IMR-90 (cell line): ENCODE measurements around the gene DSG1. TPM values are rescaled to one million over a fixed set of nuclear protein-coding genes. Genes with fewer than 3 reads are reported as not detected.

ENCODE experiments used
- ATAC-seq: fragments of 200-7000 bp; cut with Tn5 transposase; 2 replicates; pipeline ENCODE4 v1.9.1; 2020; ENCODE audit warnings: low read depth, mild to moderate bottlenecking, moderate library complexity
- BruUV-seq: library from RNA; stranded (reverse); fragments of 400-500 nt; replicated peaks from 2 replicates; lab custom pipeline; 2021; lab: Mats Ljungman, UMichigan
- CTCF ChIA-PET: fragments of 300-600 bp; formaldehyde crosslinking; extraction: SDS; loops from one replicate; lab custom pipeline; 2021; ENCODE audit warnings: antibody characterized with exemption; lab: Yijun Ruan, JAX
- POLR2A ChIA-PET: fragments of 300-600 bp; sonication (Branson Sonifier 250); formaldehyde crosslinking; loops from one replicate; lab custom pipeline; 2022; ENCODE audit warnings: antibody characterized with exemption; ENCODE audit not compliant: unreplicated experiment; lab: Charles Lee
- DNase-seq: peaks from one replicate; pipeline ENCODE4 v3.0.0; 2013
- H2AFZ ChIP-seq: replicated peaks from 2 replicates; pipeline ENCODE3; 2013; ENCODE audit warnings: low read length, mild to moderate bottlenecking; ENCODE audit not compliant: poor library complexity
- H2AK5ac ChIP-seq: 2 replicates; pipeline ENCODE4 v1.6.1; 2013; ENCODE audit warnings: low read depth, low read length, inconsistent platforms
- H2AK9ac ChIP-seq: replicated peaks from 2 replicates; pipeline ENCODE3; 2013; ENCODE audit warnings: mild to moderate bottlenecking, low read depth, low read length, moderate library complexity; ENCODE audit not compliant: poor library complexity
- H2BK120ac ChIP-seq: 2 replicates; pipeline ENCODE4 v1.6.1; 2013; ENCODE audit warnings: low read depth, low read length, inconsistent platforms
- H2BK15ac ChIP-seq: 3 replicates; pipeline ENCODE4 v1.6.1; 2013; ENCODE audit warnings: low read depth, low read length, inconsistent platforms
- H2BK20ac ChIP-seq: 2 replicates; pipeline ENCODE4 v1.6.1; 2013; ENCODE audit warnings: low read depth, mild to moderate bottlenecking, inconsistent platforms, low read length, moderate library complexity
- H2BK5ac ChIP-seq: 2 replicates; pipeline ENCODE4 v1.6.1; 2013; ENCODE audit warnings: mild to moderate bottlenecking, low read depth, low read length, inconsistent platforms; ENCODE audit not compliant: poor library complexity, severe bottlenecking
- H3K14ac ChIP-seq: replicated peaks from 2 replicates; pipeline ENCODE4 v1.6.1; 2013; ENCODE audit warnings: low read depth, low read length, inconsistent platforms
- H3K18ac ChIP-seq: 2 replicates; pipeline ENCODE4 v1.6.1; 2013; ENCODE audit warnings: low read depth, low read length, control low read depth
- H3K23ac ChIP-seq: 2 replicates; pipeline ENCODE4 v1.6.1; 2013; ENCODE audit warnings: low read depth, low read length, inconsistent platforms
- H3K27ac ChIP-seq: 2 replicates; pipeline ENCODE4 v1.5.1; 2013; ENCODE audit warnings: mild to moderate bottlenecking, control low read depth, low read length; ENCODE audit not compliant: insufficient read depth
- H3K27me3 ChIP-seq: 2 replicates; pipeline ENCODE4 v1.6.1; 2013; ENCODE audit warnings: low read length; ENCODE audit not compliant: control insufficient read depth, insufficient read depth
- H3K36me3 ChIP-seq: 2 replicates; pipeline ENCODE4 v1.6.1; 2013; ENCODE audit warnings: low read length, mixed read lengths; ENCODE audit not compliant: control insufficient read depth, insufficient read depth
- H3K4ac ChIP-seq: 2 replicates; pipeline ENCODE4 v1.6.1; 2013; ENCODE audit warnings: low read depth, low read length, inconsistent platforms
- H3K4me1 ChIP-seq: 2 replicates; pipeline ENCODE4 v1.6.1; 2013; ENCODE audit warnings: low read length, mixed read lengths; ENCODE audit not compliant: control insufficient read depth, insufficient read depth
- H3K4me2 ChIP-seq: 2 replicates; pipeline ENCODE4 v1.6.1; 2013; ENCODE audit warnings: low read depth, mild to moderate bottlenecking, control low read depth, low read length, moderate library complexity
- H3K4me3 ChIP-seq: 2 replicates; pipeline ENCODE4 v1.5.1; 2013; ENCODE audit warnings: low read depth, mild to moderate bottlenecking, control low read depth, low read length, moderate library complexity; ENCODE audit not compliant: insufficient read depth
- H3K56ac ChIP-seq: 2 replicates; pipeline ENCODE4 v1.6.1; 2013; ENCODE audit warnings: low read length, inconsistent platforms; ENCODE audit not compliant: insufficient read depth; ENCODE audit errors: extremely low read depth
- H3K79me1 ChIP-seq, 2 experiments: 2 replicates each; pipeline ENCODE4 v1.6.1; 2013; ENCODE audit warnings: low read length in 2 of 2, inconsistent platforms in 1 of 2, low read depth in 1 of 2
- H3K9ac ChIP-seq: 2 replicates; pipeline ENCODE4 v1.6.1; 2013; ENCODE audit warnings: low read depth, low read length, control low read depth
- H3K9me1 ChIP-seq: 2 replicates; pipeline ENCODE4 v1.6.1; 2013; ENCODE audit warnings: low read length, inconsistent platforms; ENCODE audit not compliant: insufficient read depth
- H3K9me3 ChIP-seq: 2 replicates; pipeline ENCODE4 v1.6.1; 2013; ENCODE audit warnings: low read length; ENCODE audit not compliant: control insufficient read depth, insufficient read depth
- H4K20me1 ChIP-seq: 2 replicates; pipeline ENCODE4 v1.6.1; 2013; ENCODE audit warnings: low read length, inconsistent platforms; ENCODE audit not compliant: insufficient read depth
- H4K5ac ChIP-seq: 2 replicates; pipeline ENCODE4 v1.6.1; 2013; ENCODE audit warnings: mild to moderate bottlenecking, low read depth, low read length, control low read depth
- H4K8ac ChIP-seq, 2 experiments: 2 replicates each; pipeline ENCODE4 v1.6.1; 2013; ENCODE audit warnings: low read depth in 2 of 2, low read length in 2 of 2, control low read depth in 1 of 2, inconsistent platforms in 1 of 2
- H4K91ac ChIP-seq: 2 replicates; pipeline ENCODE4 v1.6.1; 2013; ENCODE audit warnings: low read depth, low read length, inconsistent platforms; ENCODE audit not compliant: insufficient read depth
- BHLHE40 ChIP-seq: fragments of 150-350 bp; IDR thresholded peaks from 2 replicates; pipeline ENCODE4 v1.6.1; 2016; ENCODE audit warnings: mild to moderate bottlenecking, low read depth, low read length
- FOS ChIP-seq: fragments of 150-350 bp; IDR thresholded peaks from 2 replicates; pipeline ENCODE4 v1.6.1; 2016; ENCODE audit warnings: low read depth, low read length
- POLR2A ChIP-seq: IDR thresholded peaks from 2 replicates; pipeline ENCODE4 v1.6.1; 2012; ENCODE audit warnings: mild to moderate bottlenecking, low read depth, low read length
- RFX5 ChIP-seq: IDR thresholded peaks from 2 replicates; pipeline ENCODE4 v1.8.0; 2012; ENCODE audit warnings: low read depth, mild to moderate bottlenecking, low read length, moderate library complexity
- WGBS, 2 experiments: methylation state at CpG; one replicate each; pipeline versions ENCODE4 v1.1.5 to v1.1.7; 2013; ENCODE audit warnings: missing lambda C conversion rate in 2 of 2; ENCODE audit not compliant: insufficient read length in 1 of 2; ENCODE audit errors: extremely low coverage in 2 of 2; 5-methylcytosine and 5-hydroxymethylcytosine counted together
- dilution Hi-C: fragments of 300-500 bp; cut with HindIII; formaldehyde crosslinking; loops from one replicate; pipeline ENCODE4 v1.14.3; 2018; ENCODE audit warnings: low sequenced_read_pairs; ENCODE audit not compliant: unreplicated experiment
- in situ Hi-C: fragments of 300-500 bp; cut with MboI; formaldehyde crosslinking; loops from 3 replicates; pipeline ENCODE4 v1.14.3; 2019; ENCODE audit warnings: low sequenced_read_pairs, inconsistent platforms, mixed read lengths
- intact Hi-C: fragments of 100-400 bp; cut with micrococcal nuclease; formaldehyde crosslinking; loops from 2 replicates; pipeline ENCODE4 v1.10.0; 2022
- polyA plus RNA-seq, 3 experiments: library from polyadenylated mRNA; depleted of rRNA; stranded (reverse); fragments of >200 nt; gene quantifications; 2 replicates each; pipeline ENCODE4 v1.2.3, GENCODE V29; 2012; ENCODE audit warnings: low replicate concordance in 1 of 3
- total RNA-seq: library from RNA; depleted of rRNA; stranded (reverse); fragments of >200 nt; gene quantifications from 2 replicates; pipeline ENCODE4 v1.2.3, GENCODE V29; 2012
- TF ChIP-seq, protein P1 (sequence below): conservative IDR thresholded peaks from 2 replicates; pipeline ENCODE4 v1.5.1; 2012; ENCODE audit warnings: mild to moderate bottlenecking, low read depth, low read length, improper control_type of control experiment

The DSG1 gene
- total and polyA plus RNA-seq, 2 of the 4 experiments (the other 2 are of a cell fraction), result not detected

DNA sequence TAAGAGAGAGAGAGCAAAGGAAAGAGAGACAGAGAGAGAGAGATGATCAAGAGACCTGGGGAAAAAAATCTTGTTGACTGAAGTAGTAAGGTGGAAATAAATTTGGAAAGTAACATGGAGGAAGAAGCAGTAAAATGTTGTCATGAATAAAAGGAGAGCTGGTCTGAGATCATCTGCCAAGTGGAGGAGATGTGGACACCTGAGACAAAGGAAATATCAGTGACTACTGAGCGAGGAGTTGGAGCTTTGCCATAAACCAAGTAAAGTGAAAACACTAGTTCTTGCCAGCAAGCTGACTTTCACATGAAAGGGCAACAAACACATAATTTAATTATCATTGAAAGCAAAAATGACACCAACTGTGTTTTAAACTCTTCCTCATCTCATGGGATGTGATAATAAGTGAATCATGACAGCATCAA, 49.0 kb upstream of the DSG1 start:
- Histone ChIP-seq H3K18ac (no peak overlapping the region), H3K4ac (no peak overlapping the region), H3K79me1 (no peaks in the 10 kb centered on the region), H3K4me2 (no peak overlapping the region), H3K27ac (no peak overlapping the region), H3K4me1 (no peaks in the 10 kb centered on the region), H2BK5ac (no peak overlapping the region), H2BK120ac (no peak overlapping the region), H4K91ac (no peak overlapping the region), H2BK20ac (no peak overlapping the region), H3K56ac (no peak overlapping the region), H3K36me3 (no peaks in the 10 kb centered on the region), H2AK9ac (no peak overlapping the region), H2AK5ac (no peak overlapping the region), H3K4me3 (no peak overlapping the region), H3K23ac (no peak overlapping the region), H2AFZ (no peak overlapping the region), H4K5ac (no peak overlapping the region), H3K9ac (no peak overlapping the region), H2BK15ac (no peak overlapping the region), H4K20me1 (no peaks in the 10 kb centered on the region), H3K9me1 (no peaks in the 10 kb centered on the region), H3K27me3 (no peaks in the 10 kb centered on the region), H4K8ac (no peak overlapping the region), H3K9me3 (no peaks in the 10 kb centered on the region), H3K14ac (no peak overlapping the region)
- no CpG with 5 or more reads among the region's 1 CpG for WGBS, 2 experiments
- in situ Hi-C loops (no loop called here), dilution Hi-C loops (no loop called here), intact Hi-C loops (loop anchor here (1.0 kb wide), 1 partner anchor 104 kb away; no protein-coding TSS in a partner anchor)
- ATAC-seq (no peak), DNase-seq (no peak)
- ChIA-PET POLR2A (no interaction called here), CTCF (no interaction called here)
- no TSS peak for BruUV-seq
- no peak for TF ChIP-seq RFX5
- TF ChIP-seq FOS, result no peak
- TF ChIP-seq, protein P1, sequence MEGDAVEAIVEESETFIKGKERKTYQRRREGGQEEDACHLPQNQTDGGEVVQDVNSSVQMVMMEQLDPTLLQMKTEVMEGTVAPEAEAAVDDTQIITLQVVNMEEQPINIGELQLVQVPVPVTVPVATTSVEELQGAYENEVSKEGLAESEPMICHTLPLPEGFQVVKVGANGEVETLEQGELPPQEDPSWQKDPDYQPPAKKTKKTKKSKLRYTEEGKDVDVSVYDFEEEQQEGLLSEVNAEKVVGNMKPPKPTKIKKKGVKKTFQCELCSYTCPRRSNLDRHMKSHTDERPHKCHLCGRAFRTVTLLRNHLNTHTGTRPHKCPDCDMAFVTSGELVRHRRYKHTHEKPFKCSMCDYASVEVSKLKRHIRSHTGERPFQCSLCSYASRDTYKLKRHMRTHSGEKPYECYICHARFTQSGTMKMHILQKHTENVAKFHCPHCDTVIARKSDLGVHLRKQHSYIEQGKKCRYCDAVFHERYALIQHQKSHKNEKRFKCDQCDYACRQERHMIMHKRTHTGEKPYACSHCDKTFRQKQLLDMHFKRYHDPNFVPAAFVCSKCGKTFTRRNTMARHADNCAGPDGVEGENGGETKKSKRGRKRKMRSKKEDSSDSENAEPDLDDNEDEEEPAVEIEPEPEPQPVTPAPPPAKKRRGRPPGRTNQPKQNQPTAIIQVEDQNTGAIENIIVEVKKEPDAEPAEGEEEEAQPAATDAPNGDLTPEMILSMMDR, result no peak
- no peak for TF ChIP-seq POLR2A
- no peak for TF ChIP-seq BHLHE40
